Prostate gland (tissue), 2 donors: ENCODE results near the gene MKRN2OS.

Source experiments
- POLR2A ChIP-seq: fragments of 450-650 bp; IDR thresholded peaks from one replicate; pipeline ENCODE4 v1.6.1; 2016; ENCODE audit warnings: antibody characterized with exemption, mild to moderate bottlenecking
- TF ChIP-seq, protein P1 (sequence below), 4 experiments: fragments of 200-600 bp in 2 of 4; fragments of 450-650 bp in 2 of 4; sonication (generic) in 2 of 4; IDR thresholded peaks; 1 replicate in 3 of 4; 2 replicates in 1 of 4; pipeline ENCODE4 v1.5.1; 2016 to 2019; ENCODE audit warnings: antibody characterized with exemption in 4 of 4, mild to moderate bottlenecking in 2 of 4, moderate library complexity in 2 of 4

DNA sequence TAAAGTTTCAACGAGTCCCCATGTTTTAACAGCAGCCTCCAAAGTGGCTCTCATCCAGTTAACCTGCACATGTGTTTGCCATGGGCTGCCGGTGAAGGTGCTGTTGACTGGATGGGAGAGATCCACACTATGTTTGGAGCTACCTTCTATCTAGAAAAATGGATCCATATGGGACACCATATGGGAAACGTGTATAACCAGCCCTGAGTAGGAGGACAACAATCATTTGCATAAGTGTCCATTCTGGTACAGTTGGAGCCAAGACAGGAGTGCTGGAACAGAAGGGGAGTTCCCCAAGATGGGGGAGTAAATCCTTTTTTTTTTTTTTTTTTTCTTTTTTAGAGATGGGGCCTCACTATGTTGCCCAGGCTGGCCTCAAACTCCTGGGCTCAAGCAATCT lies 48.2 kb upstream of the MKRN2OS start:
- TF ChIP-seq POLR2A: no peak
- TF ChIP-seq, protein P1, sequence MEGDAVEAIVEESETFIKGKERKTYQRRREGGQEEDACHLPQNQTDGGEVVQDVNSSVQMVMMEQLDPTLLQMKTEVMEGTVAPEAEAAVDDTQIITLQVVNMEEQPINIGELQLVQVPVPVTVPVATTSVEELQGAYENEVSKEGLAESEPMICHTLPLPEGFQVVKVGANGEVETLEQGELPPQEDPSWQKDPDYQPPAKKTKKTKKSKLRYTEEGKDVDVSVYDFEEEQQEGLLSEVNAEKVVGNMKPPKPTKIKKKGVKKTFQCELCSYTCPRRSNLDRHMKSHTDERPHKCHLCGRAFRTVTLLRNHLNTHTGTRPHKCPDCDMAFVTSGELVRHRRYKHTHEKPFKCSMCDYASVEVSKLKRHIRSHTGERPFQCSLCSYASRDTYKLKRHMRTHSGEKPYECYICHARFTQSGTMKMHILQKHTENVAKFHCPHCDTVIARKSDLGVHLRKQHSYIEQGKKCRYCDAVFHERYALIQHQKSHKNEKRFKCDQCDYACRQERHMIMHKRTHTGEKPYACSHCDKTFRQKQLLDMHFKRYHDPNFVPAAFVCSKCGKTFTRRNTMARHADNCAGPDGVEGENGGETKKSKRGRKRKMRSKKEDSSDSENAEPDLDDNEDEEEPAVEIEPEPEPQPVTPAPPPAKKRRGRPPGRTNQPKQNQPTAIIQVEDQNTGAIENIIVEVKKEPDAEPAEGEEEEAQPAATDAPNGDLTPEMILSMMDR (IDR thresholded peaks at IDR 0.05): no peak
